GM21717 (cell line): ENCODE measurements around the gene ZNF48.

Source experiments
- ATAC-seq: cut with Tn5 transposase; IDR thresholded peaks from one replicate; pipeline ENCODE4 v1.9.1; 2021; ENCODE audit warnings: mild to moderate bottlenecking, moderate library complexity; ENCODE audit not compliant: unreplicated experiment

The ZNF48 gene

DNA sequence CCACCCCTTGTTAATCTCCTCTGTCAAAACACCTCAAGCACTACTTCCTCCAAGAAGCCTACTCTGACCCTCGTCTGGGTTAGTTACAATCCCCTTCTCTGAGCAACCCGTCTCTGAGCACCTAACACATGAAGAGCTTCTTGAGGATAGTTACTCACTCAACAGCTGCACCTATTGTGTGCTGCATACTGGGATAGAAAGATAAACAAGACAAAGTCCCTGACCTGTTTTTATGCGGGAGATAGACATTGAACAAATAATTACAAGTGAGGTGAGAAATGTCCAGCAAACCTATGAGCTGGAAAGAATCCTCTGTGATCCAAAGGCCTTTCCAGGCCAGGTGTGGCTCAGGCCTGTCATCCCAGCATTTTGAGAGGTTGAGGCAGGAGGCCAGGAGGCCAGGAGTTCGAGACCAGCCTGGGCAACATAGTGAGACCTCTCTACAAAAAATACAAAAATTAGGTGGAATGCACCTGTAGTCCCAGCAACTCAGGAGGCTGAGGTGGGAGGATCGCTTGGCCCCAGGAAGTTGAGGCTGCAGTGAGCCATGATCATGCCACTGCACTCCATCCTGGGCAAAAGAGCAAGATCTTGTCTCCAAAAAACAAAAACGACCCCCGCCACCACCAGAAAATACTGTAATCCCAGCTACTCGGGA is 6.7 kb downstream of the ZNF48 start:
- no peak for ATAC-seq

DNA sequence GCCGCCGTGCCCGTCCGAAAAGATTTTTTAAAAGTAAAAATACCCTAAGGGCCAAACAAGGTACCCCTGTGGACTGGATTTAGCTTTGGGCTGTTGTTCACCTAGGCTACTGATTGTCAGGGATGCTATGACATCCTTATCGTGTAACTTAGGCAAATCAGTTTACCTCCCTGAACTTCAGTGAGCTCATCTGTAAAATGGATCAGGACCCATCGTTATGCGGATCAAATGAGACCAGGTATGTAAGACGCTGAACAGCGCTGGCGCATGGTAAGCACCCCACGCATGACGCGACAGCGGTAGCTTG is 11.5 kb downstream of the ZNF48 start:
- no peak for ATAC-seq

DNA sequence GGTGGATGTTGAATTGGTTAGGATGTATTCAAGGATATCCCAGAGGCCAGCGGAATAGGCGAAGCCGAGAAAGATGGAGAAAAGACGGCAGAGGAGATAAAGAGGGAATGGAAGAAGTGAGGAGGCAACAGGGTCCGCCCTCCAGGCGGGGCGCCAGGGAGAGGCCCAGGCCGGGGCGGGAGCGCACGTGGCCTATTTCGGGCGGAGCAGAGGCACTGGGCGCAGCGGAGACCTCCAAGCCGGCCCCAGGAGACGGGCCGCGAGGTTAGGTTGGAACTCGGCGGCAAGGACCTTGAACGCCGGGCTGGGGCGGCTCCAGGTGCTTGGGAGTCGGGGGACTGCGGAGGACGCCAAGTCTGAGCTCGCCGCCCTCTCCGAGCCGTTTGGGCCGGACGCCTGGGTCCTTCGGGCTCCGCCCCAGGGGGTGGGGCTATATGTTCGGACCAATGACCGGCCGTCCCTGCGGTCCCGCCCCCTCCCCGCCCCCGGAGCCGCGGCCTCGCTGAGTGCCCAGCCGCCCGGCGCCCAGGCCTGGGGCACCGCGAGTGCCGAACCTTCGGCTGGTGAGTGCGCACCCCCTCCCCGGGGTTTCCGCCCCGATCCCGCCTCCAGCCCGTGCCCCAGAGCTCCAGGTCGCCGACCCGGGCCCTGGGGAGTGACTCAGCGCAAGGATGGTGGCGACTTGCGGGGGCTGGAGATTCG is 12.0 kb downstream of the ZNF48 start, which contains the start of gene ZNF771:
TSS of gene ZNF771 (plus strand) at position 505 of the 702 bp plus-strand sequence. CDS start 448 bp downstream, outside the sequence.
- peak; percentile 76 for ATAC-seq

DNA sequence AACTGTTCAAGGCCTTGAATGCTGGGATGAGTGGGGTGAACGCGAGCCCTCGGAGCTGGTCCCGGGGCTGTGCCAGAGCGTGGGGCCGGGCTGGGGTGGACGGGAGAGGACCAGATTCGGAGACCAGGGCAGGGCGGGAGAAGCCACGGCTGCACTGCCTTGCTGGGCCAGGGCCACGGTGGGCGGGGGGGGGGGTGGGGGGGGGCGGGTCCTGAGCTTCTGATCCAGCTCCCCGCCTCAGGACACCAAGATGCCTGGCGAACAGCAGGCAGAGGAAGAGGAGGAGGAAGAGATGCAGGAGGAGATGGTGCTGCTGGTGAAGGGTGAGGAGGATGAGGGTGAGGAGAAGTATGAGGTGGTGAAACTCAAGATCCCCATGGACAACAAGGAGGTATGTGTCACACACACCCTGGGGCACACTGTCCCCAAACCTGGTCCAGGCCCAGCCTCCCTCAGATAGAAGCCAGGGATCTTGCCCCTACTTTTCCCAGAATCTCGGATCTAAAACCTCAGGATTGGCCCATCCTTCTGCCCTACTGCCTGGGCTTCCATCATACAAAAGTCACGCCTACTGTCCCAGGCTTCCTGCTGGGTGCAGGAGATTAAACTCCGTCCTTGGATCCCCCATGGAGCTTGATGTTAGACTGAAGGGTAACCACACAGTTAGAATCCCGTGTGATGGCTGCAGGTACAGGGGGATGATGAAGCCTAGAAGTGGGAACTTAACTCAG is 12.7 kb downstream of the ZNF48 start:
- peak; percentile 11 for ATAC-seq

DNA sequence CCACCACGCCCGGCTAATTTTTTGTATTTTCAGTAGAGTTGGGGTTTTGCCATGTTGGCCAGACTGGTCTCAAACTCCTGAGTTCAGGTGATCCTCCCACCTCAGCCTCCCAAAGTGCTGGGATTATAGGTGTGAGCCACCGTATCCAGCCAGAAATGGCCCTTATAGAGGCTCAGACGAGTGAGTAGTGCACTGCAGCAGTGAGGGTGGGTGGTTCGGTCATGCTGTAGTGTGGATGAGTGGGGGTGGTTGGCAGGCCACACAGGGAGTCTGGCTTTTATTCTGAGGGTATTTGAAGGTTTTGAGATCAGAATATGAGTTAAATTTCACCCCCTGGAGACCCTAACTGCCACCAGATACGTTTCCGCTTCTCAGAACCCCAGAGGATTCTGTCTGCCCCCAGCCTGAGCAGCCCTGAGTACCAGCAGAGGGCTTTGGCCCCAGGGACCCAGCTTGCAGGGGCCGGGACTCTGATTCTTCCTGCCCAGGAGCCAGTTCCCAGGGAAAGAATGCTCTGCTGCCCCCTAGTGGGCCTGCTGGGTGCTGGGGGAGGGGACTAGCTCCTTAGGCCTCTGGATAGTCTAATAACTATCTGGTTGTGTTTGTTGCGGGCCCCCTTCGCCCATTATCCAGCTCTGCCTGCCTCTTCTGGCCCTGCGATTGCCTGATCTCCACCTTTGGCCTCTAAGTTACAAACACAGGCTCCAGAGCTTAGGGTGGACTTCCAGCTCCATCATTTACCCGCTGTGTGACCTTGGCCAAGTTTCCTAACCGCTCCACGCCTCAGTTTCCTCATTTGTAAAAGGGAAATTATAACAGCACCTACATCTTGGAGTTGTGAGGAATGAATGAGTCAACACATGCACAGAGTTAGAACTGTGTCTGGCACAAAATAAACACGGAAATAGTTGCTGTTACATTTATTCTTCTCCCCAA is 14.2 kb downstream of the ZNF48 start:
- ATAC-seq, result no peak

DNA sequence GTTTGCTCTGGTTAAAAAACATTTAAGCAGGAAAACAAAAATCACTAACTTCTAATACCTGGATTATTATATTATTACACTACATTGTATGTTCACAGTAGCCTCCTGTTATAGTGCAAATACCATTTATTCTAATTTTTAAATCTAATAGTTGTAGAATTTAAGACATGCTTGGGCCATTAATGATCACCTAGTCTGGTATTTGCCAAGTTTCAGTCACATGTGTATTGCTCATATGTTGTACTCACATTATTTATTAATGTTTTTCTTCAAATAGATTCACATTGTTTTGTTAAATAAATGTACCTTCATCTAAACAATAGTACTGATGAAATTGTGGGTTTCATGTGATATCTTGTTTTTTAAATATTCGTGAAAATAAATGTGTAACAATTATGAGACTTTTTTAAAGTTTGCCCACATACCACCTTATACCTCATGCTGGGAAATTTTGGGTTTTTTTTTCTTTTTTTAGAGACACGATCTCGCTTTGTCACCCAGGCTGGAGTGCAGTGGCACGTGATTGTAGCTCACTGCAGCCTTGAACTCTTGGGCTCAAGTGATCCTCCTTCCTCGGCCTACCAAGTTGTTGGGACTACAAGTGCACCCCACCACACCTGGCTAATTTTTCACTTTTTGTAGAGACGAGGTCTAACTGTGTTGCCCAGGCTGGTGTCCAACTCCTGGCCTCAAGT is 18.0 kb downstream of the ZNF48 start:
- no peak for ATAC-seq

DNA sequence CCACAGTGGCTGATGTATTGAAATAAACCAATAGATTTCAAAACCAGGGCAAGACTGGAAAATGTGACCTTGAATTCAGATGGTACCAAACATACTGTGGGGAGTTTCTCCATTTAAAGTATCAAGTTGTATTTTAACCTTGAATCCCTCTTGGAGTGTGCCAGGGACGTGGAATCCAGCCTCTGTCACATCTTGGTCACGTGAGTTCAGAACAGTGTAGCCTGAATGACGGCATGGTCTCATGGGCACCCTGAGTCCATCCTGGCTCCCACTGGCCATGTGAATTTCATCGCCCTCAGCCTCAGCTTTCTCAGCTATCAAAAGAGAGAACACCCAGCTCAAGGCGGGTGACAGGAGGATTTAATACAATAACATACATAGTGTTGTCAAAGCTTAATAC is 18.9 kb downstream of the ZNF48 start:
- ATAC-seq, result no peak

DNA sequence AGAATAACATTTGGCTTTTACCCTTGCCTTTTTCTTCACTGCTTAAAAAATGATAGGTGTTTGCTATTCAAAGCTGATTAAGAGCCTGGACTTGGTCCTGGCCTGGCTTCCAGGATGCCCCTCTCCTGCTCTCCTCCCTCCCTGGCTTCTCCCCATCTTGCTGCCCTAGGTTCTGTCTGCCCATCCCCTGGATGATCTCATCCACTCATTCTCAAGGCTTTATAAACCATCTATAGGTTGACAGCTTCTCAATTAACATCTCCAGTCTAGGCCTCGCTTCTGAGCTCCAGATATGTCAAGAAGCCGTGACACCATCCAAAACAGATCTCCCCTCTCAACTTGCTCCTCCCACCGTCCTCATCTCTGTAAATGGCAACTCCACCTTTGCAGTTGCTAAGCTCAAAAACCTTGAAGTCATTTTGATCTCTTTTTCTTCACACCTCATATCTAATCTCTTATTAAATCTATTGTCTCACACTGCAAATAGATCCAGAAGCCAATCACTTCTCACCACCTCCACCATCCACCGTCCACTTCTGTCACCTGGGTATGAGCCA is 20.9 kb downstream of the ZNF48 start:
- ATAC-seq, result no peak

DNA sequence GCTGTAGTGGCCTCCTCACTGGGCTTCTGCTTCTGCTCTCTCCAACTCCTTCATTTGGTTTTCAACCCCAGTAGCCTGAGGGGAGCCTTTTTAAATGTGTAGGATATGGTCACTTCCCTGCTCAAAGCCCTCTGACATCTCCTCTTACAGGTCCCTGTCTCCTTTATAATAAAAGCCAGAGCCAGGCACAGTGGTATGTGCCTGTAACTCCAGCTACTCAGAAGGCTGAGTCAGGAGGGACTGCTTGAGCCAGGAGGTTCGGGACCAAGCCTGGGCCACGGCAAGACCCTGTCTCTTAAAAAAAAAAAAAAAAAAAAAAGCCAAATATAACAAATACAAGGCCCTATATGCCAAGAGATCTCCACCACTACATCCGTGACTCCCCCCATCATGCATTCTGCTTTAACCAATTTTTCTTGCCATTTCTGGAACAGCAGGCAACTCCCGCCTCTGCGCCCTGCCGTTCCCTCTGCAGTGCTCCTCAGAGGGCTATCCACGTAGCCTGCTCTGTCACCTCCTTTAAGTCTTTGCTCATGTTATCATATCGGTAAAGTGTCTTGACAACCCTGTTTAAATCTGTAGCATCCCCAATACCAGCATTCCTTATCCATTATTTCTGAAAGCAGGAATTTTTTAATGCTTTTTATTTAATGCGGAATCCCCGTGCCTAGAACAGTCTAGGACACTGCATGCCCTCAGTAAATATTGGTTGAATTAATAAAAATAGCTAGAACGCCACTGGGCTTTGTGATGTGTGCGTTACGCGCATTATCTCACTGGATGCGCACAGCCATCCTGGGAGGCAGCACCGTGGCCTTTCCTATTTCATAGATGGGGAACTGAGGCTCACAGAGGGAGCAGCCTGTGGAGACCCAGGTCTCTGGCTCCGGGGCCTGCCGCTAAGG is 21.7 kb downstream of the ZNF48 start:
- no peak for ATAC-seq

DNA sequence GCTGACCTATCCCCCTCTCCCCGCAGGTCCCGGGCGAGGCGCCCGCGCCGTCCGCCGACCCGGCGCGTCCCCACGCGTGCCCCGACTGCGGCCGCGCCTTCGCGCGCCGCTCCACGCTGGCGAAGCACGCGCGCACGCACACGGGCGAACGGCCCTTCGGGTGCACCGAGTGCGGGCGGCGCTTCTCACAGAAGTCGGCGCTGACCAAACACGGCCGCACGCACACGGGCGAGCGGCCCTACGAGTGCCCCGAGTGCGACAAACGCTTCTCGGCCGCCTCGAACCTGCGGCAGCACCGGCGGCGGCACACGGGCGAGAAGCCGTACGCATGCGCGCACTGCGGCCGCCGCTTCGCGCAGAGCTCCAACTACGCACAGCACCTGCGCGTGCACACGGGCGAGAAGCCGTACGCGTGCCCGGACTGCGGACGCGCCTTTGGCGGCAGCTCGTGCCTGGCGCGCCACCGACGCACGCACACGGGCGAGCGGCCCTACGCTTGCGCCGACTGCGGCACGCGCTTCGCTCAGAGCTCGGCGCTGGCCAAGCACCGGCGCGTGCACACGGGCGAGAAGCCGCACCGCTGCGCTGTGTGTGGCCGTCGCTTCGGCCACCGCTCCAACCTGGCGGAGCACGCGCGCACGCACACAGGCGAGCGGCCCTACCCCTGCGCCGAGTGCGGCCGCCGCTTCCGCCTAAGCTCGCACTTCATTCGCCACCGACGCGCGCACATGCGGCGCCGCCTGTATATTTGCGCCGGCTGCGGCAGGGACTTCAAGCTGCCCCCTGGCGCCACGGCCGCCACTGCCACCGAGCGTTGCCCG is 22.5 kb downstream of the ZNF48 start:
- ATAC-seq, result peak; percentile 65

DNA sequence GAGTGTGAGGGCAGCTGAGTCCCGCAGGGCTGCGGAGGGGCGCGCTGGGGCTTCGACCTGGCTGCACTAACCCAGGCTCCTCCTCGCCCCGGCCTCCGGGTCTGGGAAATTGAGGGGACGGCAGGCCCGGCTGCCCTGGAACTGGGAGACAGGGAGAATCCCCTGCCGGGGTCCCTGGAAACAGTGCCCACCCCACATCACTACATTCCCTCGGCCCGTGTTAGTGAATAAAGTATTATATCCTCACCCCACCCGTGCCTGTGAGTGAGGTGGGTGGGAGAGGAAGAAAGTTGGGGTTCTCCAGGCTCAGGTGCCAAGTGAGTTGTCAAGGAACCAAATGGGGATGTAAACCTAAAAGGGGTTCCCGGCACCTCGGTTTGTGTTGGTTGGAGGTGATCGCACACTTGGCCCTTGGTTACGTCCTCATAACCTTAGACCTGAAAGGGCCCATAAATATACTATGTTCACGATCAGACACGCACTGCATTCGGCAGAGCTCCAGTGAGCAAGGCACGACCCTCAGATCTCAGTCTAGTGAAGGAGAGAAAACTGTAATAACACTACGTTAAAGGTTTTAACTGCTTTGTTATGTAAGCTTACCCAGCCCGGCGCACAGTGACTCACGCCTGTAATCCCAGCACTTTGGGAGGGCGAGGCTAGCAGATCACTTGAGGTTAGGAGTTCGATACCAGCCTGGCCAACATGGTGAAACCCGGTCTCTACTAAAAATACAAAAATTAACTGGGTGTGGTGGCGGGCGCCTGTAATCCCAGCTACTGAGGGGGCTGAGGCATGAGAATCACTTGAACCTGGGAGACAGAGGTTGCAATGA is 23.3 kb downstream of the ZNF48 start:
- no peak for ATAC-seq

DNA sequence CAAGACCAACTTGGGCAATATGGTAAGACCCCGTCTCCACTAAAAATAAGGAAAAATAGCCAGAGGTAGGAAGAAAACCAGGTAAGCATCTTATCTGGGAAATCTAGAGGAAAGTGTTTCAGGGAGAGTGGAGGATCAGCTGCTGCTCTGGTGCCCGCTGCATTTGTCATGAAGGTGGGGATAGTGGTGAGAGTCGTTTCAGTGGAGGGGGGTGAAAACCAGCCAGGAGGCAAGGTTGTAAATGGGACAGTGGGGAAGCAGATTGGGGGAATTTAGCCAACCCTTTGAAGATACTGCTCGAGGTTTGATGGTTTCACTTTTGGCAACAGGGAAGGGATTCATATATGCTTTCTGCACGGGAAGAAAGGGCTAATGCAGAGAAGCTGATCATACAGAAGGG is 25.8 kb downstream of the ZNF48 start:
- no peak for ATAC-seq

DNA sequence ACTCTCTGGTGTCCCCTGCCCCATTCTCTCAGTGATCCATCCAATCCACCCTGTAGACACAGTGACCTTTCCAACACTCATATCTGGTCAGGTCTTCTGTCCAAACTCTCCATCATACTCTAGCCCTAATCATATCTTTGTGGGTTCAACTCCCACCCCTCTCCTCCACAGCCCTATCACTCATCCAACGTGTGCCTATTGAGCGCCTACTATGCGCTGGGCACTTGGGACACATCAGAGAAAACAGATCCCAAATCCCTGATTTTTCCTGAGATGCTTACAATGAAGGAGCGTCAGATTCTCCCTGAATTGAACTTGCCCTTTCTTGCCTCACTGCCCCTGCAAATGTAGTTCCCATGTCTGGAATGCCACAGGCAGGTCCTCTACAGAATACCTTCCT is 32.8 kb downstream of the ZNF48 start:
- ATAC-seq, result no peak

DNA sequence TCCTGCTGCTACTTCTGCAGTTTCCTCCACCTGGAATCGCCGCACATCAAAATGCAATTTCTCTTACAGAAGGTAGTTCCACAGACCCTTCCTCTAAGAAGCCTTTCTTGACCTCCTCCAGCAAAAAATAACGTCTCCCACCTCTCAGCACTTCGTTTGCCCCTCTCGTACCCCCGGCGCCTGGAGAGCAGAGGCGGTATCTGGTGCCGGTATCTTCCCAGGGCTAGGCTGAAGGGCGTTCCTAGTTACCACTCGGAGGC is 34.1 kb downstream of the ZNF48 start:
- peak; percentile 6 for ATAC-seq

DNA sequence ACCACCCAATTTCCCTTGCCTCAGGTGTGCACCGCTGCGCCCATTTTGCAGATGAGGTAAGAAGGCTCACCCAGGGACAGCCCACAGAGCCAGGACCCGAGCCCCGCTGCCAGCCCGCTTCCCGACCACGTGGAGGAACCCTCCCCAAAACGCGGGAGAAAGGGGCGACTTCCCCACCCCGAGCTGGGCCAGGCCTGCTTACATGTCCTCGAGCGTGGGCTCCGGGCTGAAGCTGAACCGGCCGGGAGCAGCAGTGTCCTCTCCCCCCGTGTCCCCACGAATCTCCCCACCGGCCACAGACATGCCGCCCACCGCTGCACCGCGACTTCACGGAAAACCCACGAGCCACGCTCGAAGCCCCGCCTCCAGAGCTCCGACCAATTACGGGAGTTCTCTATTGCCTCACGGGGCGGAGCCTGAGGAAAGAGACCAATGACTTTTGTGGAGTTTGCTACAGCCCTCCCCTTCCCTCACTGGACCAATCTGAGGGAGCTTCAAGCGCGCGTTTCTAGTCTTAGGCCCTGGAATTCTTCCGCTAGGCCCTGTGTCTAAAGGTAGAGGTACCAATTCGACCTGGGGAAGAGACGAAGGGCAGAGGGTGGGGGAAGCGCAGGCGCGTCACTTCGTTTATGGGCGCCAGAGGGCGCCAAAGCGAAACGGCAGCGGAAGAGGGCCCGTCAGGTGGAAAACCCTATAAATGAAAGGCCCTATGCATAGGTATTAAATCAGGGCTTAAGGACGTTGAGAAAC is 34.6 kb downstream of the ZNF48 start, which contains the start of gene DCTPP1:
TSS of gene DCTPP1 (minus strand) at position 353 of the 750 bp plus-strand sequence. CDS start at position 303, 50 bp downstream.
- ATAC-seq, result peak; percentile 88

DNA sequence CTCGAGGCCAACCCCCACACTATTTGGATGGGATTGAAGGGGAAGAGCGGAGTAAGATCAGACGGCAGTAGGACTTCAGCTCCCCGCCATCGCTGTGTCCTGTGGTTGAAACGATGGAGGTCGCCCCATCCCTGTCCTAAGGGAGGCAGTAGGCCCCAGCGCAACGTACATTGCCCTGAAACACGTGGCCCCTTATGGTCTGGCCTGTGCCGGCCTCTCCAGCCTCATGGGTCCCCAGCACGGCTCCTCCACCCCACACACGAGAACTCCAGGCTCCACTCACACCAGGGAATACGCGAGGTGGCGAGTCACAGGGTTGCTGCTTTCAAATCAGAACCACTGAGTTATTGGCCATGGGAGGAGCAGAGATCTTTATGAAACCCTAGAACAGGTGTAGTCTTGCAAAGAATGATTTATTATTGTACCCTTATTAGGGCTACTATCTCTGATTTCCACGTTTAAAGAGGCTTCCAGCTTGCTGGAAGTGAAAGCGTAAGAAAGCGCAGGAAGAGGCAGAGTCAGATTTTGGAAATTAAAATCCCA is 35.3 kb downstream of the ZNF48 start:
- peak; percentile 18 for ATAC-seq
